HG03095 (cell line): ENCODE results near the gene DNAAF5.
"Not testable (repeated sequence)": the region's sequence is repeated elsewhere in the genome, so short reads cannot be mapped to it uniquely, and the experiment has no call there.

Experiments used
- ATAC-seq: cut with Tn5 transposase; IDR thresholded peaks from one replicate; pipeline ENCODE4 v1.9.1; 2021; ENCODE audit warnings: moderate library complexity; ENCODE audit not compliant: unreplicated experiment

DNAAF5 gene

DNA sequence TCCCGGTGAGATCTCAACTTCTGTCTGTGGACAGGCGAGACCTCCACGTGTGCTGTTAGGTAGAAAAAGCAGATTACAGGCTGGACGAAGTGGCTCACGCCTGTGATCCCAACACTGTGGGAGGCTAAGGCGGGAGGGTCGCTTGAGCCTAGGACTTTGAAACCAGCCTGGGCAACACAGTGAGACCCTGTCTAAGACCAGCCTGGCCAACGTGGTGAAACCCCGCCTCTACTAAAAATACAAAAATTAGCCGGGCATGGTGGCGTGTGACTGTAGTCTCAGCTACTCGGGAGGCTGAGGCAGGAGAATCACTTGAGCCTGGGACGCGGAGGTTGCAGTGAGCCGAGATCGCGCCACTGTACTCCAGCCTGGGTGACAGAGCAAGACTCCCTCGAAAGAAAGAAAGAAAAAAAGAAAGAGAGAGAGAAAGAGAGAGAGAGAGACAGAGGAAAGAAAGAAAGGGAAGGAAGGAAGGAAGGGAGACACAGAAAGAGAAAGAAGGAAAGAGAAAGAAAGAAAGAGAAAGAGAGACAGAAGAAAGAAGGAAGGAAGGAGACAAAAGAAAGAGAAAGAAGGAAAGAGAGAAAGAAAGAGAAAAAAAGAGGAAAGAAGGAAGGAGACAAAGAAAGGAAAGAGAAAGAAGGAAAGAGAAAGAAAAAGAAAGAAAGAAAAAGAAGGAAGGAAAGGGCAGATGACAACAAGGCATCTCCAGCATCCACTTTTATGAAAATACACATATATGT lies 76.2 kb downstream of the DNAAF5 start:
- no peak for ATAC-seq

DNA sequence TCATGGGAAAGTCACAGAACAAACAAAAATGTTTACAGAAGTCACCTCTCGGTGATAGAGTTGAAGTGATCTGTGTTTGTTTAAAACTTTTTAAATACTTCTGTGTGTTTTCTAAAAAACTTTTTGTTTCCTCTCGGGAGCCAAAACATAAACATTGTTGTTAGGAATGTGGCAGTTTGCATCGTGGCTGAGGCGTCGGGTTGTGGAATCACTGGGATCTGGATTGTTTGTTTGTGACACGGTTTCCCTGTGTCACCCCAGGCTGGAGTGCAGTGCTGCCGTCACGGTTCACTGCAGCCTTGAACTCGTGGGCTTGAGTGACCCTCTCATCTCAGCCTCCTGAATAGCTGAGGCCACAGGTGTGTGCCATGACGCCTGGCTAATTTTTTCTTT lies 76.7 kb downstream of the DNAAF5 start:
- no peak for ATAC-seq

DNA sequence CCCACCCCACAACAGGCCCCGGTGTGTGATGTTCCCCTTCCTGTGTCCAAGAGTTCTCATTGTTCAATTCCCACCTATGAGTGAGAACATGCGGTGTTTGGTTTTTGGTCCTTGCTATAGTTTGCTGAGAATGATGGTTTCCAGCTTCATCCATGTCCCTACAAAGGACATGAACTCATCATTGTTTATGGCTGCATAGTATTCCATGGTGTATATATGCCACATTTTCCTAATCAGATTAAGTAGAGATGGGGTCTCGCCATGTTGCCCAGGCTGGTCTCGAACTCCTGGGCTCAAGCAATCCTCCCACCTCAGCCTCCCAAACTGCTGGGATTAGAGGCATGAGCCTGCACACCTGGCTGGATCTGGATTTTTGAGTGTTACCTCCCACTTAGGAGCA lies 77.3 kb downstream of the DNAAF5 start:
- not testable (repeated sequence) for ATAC-seq

DNA sequence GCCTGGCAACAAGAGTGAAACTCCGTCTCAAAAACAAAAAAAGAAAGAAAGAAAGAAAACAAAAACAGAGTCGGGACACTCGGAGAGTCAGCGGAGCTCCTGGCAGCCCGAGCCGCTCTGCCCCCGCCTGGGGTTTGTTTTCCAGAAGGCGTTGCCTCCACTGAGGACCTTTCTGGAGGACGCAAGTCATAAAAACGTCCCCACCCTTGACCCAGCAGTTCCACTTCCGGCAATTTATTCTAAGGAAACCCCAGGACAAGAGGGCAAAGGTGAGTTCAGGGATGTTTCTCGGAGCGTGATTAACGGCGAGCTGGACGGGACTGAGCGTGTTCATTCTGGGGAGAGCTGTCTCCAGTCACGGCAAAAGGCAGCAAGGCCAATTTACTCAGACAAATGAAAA lies 78.8 kb downstream of the DNAAF5 start:
- ATAC-seq, result no peak

DNA sequence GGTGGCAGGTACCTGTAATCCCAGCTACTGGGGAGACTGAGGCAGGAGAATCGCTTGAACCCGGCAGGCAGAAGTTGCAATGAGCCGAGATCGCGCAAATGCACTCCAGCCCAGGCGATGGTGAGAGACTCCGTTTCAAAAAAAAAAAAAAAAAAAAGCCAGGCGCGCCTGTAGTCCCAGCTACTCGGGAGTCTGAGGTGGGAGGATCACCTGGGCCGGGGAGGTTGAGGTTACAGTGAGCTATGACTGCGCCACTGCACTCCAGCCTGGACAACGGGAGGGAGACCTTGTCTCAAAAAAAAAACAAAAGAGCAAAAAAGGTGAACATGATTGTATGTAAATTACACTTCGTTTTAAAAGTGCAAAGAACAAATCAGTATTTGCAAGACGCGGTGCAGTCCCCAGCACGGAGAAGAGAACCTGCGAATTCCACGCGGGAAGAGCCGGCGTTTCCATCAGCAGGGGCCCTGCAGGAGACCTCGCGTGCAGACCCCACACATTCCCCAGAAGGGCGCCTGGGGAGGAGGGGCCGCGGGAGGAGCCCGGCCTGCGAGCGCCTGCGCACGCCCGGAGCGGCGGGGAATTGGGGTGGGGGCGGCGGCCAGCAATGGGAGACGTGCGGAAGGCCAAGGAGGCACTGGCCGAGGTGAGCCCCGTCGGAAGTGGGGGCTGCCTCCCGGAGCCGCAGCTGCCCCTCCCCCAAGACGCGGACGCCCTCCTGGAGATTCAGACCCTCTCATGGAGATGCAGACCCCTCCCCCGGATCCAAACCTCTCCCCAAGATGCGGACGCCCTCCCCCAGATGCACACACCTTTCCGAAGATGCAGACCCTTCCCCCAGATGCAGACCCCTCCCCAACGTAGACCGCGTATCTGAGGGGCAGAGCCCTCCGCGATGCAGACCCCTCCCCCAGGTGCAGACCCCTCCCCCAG lies 89.1 kb downstream of the DNAAF5 start:
- no peak for ATAC-seq

DNA sequence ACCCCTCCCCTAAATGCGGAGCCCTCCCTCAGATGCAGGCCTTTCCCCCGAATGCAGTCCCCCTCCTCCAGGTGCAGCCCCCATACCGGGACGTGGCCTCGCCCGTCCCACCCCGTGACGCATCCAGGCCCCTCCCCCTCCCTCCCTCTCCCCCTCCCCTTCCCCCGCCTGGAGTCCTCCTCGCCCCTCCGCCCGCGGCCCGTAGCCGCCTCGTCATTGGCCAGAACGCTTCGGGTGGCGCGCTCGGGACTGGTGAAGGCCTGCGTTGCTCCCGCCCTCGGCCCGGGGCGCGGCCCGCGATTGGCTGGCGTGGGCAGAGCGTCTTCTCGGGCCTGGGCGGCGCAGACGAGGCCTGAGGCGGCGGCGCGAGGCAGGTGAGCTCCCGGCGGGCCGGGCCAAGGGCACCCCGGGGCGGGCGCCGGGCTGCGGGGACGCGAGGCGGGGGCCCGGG lies 89.8 kb downstream of the DNAAF5 start:
- peak; percentile 88 for ATAC-seq

DNA sequence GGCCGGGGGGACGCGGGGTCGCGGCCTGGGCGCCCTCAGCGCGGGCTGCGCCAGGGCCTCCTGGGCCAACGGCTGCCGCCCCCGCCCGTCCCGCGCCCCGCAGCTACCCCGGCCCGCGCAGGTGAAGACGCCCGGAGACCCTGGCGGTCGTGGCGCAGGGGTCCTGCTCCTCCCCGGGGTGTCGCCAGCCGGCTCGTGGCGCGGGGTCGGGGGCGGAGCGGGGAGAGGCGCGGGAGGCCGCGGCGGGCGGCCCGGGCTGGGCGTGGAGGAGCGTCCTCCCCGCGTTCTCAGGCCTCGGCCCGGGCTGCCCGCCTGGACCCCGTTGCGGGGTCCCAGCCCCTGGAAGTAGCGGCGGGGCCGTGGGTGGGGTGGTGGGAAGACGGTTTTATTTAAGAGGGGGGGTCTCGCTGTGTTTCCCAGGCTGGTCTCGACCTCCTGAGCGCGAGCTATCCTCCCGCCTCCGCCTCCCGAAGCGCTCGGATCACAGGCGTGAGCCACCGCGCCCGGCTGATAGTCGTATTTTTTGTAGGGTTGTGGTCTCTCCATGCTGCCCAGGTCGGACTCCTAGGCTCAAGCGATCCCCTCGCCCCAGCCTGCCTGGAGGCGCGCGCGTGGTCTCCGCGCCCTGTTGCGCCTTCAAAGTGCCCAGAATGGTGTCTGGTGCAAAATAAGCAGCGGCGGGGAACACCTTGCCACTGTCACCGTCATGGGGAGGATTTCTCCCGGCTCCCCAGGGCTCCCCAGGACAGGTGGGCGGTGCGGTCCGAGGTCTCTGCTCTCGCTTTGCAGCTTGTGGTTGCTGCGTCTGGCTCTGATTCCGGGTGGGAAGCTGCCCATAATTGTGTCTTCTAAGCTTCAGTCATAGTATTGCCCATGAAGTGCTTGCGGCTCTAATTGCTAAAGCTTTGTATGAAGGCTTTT lies 90.5 kb downstream of the DNAAF5 start:
- peak; percentile 4 for ATAC-seq

DNA sequence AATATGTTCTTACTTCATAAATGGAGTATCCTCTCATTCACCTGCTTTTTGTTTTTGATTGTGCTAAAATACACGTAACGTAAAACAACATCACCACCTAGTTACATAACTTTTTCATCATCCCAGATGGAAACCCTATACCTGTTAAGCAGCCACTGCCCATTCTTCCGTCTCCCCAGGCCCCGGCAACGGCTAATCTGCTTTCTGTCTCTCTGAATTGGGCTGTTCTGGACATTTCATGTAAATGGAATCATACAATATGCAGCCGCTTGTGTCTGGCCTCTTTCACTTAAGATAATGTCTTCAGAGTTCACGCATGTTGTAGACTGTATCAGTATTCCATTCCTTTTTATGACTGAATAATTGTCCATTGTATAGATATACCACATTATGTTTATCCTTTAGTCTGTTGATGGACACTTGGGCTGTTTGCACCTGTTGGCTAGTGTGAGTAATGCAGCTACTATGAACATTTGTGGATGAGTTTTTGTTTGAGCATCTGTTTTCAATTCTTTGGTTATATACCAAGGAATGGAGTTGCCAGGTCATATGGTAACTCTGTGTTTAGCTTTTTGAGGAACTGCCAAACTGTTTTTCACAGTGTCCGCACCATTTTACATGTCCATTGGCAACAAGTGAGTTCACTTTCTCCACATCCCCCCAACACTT lies 91.7 kb downstream of the DNAAF5 start:
- ATAC-seq, result no peak

DNA sequence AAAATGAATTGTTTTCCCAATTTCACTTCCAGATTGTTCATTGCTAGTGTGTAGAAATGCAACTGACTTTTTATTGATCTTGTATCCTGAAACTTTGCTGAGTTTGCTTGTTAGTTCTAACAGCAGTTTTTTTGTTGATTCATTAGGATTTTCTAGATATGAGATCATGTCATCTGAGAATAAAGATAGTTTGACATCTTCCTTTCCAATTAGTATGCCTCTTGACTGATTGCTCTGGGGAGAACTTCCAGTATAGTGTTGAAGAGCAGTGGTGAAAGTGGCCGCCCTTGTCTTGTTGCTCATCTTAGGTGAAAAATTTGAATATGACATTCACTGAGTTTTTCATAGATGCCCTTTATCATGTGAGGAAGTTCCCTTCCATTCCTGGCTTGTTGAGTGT lies 93.8 kb downstream of the DNAAF5 start:
- no peak for ATAC-seq

DNA sequence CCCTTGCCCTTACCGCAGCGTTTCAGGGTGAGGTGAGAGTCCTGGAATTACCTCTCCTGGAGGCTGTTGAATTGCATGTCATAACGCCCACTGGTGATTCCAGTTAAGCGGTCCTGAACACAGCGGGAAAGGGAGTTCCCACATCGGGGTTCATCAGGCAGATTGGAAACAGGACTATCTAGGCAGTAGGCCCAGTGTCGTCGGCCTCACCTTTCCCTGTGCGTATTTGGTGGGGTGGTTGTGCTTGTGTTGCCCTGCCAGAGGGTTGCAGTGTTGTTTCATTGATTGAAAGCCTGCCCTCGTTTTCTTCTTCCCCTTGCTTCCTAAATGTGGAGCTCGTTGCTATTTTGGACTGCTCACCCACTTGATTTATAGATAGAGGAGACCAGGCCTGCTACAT lies 95.2 kb downstream of the DNAAF5 start:
- no peak for ATAC-seq

DNA sequence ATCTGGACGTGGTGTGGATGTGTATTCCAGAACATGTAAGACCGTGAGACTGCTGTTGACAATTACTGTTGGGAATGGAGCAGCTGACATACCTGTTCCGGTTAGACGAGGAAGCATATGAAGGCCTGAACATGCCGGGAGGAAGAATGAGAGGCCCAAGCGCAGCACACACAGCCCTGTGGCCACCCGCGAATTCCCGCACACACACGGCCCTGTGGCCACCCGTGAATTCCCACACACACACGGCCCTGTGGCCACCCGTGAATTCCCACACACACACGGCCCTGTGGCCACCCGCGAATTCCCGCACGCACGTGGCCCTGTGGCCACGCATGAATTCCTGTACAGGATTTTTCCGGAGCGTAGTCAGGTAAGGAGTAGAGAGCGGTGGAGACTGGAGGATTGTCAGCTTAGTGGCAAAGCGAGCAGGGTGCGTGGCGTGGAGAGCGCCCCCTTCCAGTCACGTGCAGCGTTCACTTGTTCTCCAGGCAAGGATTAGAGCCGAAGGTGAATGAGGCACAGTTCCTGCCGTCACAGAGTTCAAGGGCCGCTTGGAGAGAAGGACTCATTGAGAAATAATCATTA lies 96.3 kb downstream of the DNAAF5 start:
- ATAC-seq, result no peak

DNA sequence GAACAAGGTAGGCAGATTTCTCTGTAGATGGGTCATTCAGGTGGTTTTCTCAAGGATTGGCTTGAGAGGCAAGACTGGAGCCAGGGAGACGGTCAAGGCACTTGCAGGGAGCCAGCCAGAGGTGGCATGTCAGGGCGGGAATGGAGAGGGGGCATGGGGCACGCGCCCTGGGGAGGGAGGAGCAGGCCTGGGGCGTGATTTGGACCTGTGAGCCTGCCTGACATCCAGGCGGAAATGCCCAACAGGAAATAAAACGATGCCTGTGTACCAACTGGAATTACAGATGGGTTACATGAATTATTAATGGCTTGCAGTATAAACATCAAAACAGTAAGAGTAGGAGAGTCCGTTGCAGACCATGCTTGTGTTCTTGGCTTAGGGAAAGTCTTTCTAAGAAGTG lies 97.2 kb downstream of the DNAAF5 start:
- no peak for ATAC-seq

DNA sequence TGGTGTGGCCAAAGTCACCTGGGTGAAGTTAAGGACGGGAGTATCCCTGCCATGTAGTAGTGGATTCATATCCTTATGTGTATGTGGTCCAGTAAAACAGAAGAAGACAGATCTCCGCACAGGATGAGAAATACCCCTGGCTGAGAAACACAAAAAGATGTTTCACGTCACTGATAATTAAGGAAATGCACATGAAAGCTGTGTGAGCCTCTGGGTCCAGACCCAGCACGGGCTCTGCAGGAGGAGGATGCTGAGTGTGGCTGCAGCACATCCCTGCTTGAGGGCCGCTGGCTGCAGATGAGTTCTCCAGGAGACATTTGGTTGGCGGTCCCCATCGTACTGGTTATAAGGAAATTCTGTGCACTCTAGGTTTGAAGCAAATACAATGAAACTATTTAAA lies 97.6 kb downstream of the DNAAF5 start:
- no peak for ATAC-seq

DNA sequence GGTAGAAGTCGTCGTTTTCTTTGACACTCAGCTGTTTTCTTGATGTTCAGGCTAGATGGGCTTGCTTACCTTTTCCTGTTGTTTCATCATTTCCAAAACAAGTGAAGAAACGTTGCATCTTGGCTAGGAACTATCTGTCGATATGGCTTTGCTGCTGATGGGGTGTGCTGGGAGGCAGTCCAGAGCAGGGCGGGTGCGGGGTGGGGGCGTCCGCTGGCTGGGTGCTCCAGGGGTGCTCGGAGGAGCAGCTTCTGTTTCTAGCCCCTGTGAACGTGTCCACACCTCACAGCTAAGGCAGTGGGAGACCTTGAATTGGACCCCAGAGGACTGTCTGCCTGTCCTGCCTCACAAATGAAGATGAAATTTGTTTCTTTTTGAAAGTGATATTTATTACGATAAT lies 98.2 kb downstream of the DNAAF5 start:
- ATAC-seq, result no peak

DNA sequence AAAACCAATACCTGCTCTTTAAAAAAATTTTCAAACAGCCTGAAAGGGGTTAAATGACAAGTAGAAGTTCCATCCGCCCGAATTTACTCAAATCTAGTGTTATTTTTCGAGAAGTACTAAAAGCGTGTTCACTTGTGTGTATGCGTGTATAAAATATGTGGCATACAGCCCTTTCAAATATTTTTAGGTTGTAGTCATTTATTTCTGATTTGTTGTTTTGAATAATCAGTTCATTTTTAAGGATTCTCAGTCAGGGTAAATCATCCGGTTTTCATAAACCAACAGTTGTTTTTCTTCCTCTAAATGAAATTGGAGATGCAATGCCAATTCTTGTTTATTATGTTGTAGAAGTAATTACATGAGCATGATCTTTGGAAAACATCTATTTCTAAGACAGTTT lies 98.9 kb downstream of the DNAAF5 start:
- ATAC-seq, result no peak

DNA sequence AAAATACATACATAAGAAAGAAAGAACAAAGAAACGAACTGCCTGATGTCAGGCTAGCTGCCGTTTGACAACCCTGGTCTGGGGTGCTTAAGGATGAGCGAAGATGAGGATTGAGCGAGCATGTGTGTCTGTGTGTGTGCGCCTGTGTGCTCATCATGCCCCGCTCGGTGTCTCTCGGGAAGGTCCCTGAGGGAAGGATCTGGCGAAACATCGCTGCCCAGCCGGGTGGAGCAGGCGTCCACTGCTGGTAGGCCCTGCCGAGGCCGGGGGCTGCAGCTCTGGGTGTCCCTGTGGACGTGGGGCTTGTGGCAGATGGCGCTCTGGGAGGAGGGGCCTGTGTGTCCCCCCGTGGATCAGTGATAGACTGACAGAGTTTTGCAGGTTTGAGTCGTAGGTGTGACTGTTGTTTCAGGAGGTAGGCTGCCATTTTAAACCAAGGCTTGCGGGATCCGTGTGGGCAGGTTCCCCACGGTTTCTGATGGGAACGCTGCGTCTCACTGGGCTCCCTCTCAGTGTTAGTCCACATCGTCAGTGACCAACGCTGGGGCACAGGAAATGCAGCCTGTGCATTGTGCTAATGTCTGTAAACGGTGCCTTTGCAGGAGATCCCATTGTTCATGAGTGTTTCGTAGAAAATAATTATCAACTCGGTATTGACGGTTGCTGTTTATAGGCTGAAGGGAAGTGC lies 99.9 kb downstream of the DNAAF5 start:
- no peak for ATAC-seq

DNA sequence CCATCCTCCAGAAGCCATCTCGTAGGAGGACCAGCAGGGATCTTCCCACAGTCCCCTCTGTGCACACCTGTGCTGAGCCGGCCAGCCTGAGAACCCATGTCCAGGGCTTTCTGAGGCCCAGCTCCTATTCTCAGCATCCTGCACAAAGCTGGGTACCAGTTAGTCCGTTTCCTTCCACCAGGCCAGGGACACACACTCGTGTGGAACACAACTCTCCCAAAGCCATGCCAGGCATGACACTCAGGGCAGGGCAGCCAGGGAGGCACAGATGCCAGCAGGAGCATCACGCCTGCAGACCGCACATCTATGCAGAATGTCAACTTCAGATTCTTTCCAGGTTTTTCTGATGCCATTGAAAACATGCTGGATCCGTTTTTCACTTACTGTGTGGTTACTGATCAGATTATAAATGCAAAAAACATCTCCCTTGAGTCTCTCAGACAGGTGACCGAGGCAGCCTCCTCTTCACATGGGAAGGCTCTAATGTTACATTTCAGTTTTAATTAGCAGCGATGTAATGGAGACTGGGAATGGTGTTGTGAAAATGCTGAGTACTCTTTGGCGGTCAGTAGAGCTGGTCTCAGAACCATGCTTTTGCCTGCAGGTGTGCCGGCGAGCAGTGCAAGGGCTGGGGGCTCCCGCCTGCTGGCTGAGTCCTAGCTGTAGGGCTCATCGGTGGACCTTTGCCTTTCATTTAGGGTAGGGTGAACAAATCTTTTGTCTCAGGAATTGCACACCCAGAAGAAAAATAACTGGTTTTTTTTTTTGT lies 102.5 kb downstream of the DNAAF5 start:
- no peak for ATAC-seq

DNA sequence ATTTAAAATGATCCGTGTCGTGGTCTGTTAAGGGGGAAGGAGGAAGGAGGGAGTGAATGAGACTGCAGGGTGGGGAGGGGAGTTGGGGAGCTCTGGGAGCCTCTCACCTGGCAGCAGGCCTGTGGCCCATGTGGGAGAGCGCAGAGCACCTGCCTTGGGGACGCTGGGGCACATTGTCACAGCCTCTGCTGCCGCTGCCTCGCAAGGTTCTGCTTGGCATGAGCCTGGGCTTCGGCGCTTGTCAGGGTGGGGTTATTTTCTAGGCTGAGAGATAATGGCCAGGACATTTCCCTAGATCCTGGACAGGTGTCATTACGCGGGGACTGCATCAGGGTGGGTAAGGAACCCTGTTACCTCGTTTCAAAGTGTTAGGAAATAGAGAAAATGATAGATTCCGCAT lies 103.6 kb downstream of the DNAAF5 start:
- no peak for ATAC-seq
